ENCODE results near the gene REEP2.

DNA sequence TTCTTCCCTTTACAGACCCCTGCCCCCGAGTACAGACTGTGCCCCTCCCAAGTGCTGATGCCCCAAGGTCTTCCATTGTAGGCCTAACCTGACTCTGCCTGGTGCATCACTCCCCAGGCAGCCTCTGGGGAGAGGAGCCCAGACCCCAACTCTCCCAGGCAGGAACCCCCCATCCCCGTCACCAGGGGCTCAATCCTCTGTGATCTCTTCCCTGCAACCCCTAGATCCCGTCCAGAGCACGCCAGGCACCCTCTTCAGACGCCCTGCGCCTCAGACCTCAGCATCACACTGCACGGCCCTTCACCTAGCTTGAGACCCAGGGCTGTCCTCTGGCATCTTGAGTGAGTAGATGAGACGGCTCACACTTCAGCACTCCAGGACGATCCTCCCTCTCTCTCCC lies 20.0 kb downstream of the REEP2 start:
- TF ChIP-seq, protein P1, sequence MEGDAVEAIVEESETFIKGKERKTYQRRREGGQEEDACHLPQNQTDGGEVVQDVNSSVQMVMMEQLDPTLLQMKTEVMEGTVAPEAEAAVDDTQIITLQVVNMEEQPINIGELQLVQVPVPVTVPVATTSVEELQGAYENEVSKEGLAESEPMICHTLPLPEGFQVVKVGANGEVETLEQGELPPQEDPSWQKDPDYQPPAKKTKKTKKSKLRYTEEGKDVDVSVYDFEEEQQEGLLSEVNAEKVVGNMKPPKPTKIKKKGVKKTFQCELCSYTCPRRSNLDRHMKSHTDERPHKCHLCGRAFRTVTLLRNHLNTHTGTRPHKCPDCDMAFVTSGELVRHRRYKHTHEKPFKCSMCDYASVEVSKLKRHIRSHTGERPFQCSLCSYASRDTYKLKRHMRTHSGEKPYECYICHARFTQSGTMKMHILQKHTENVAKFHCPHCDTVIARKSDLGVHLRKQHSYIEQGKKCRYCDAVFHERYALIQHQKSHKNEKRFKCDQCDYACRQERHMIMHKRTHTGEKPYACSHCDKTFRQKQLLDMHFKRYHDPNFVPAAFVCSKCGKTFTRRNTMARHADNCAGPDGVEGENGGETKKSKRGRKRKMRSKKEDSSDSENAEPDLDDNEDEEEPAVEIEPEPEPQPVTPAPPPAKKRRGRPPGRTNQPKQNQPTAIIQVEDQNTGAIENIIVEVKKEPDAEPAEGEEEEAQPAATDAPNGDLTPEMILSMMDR (IDR thresholded peaks at IDR 0.05), result no peak
- no peak for TF ChIP-seq YY1 (IDR thresholded peaks at IDR 0.05; ENCODE audit: low read depth)
